Measurements from ENCODE around the gene CHST13. TPM values are rescaled to one million over a fixed set of nuclear protein-coding genes. Genes with fewer than 3 reads are reported as not detected.

CHST13 gene
- total and polyA plus RNA-seq, 7 donors: 0.07 to 0.20 TPM; not detected in 5

- peak in 1 of 2 donors; percentile 5 for DNase-seq
- Histone ChIP-seq H3K9me3 (no peaks in the 10 kb centered on the region), H3K4me3 (no peak overlapping the region), H3K27ac (no peak overlapping the region), H3K27me3 (ENCODE audit: insufficient read depth in 3 of 3, low read length in 2 of 3) (no peaks in the 10 kb centered on the region), H3K36me3 (ENCODE audit: insufficient read depth in 1 of 2, low read depth in 1 of 2) (no peaks in the 10 kb centered on the region), H3K4me1 (peaks cover 18% of the 10 kb centered on the region)
- 93 to 97% (median 97%) methylated on average over 9 of the region's 9 CpGs for WGBS, 3 donors
- no peak for ATAC-seq
- intact Hi-C loops (cut with DNase I): no loop called here
- TF ChIP-seq CTCF (IDR thresholded peaks at IDR 0.05): no peak
These were observed 38.0 kb upstream of the CHST13 start for GRCh38 chr3:126485956-126486355.

GRCh38 chr3:126486360-126486847 lies 37.6 kb upstream of the CHST13 start:
- ATAC-seq: no peak

GRCh38 chr3:126487151-126487771 lies 36.7 kb upstream of the CHST13 start:
- DNase-seq: no peak
- peak; percentile 44 to 57 (median 53) for ATAC-seq
- intact Hi-C loops (cut with DNase I): no loop called here
- no peaks in the 10 kb centered on the region for H3K36me3 ChIP-seq (ENCODE audit: insufficient read depth in 1 of 2, low read depth in 1 of 2)
- no peaks in the 10 kb centered on the region for H3K9me3 ChIP-seq
- H3K4me1 ChIP-seq: peaks cover 24% of the 10 kb centered on the region
- peak; percentile 20 for TF ChIP-seq CTCF (IDR thresholded peaks at IDR 0.05)
- H3K27me3 ChIP-seq (ENCODE audit: insufficient read depth in 3 of 3, low read length in 2 of 3): no peaks in the 10 kb centered on the region
- H3K27ac ChIP-seq: no peak overlapping the region
- WGBS, 3 donors: 26 to 31% (median 27%) methylated on average over 17 of the region's 17 CpGs
- H3K4me3 ChIP-seq: no peak overlapping the region

More at GRCh38 chr3:126486360-126486847, 37.6 kb upstream of the CHST13 start:
- Histone ChIP-seq H3K27ac (no peak overlapping the region), H3K36me3 (ENCODE audit: insufficient read depth in 1 of 2, low read depth in 1 of 2) (no peaks in the 10 kb centered on the region), H3K27me3 (ENCODE audit: insufficient read depth in 3 of 3, low read length in 2 of 3) (no peaks in the 10 kb centered on the region), H3K9me3 (no peaks in the 10 kb centered on the region), H3K4me1 (peaks cover 23% of the 10 kb centered on the region), H3K4me3 (no peak overlapping the region)
- WGBS, 3 donors: 39 to 62% (median 44%) methylated on average over 14 of the region's 14 CpGs
- intact Hi-C loops (cut with DNase I): no loop called here
- no peak for TF ChIP-seq CTCF (IDR thresholded peaks at IDR 0.05)
- DNase-seq: no peak

GRCh38 chr3:126488185-126488584 lies 35.8 kb upstream of the CHST13 start:
- Histone ChIP-seq H3K27me3 (ENCODE audit: insufficient read depth in 3 of 3, low read length in 2 of 3) (no peaks in the 10 kb centered on the region), H3K4me1 (peaks cover 24% of the 10 kb centered on the region), H3K36me3 (ENCODE audit: insufficient read depth in 1 of 2, low read depth in 1 of 2) (no peaks in the 10 kb centered on the region), H3K9me3 (no peaks in the 10 kb centered on the region), H3K27ac (no peak overlapping the region), H3K4me3 (no peak overlapping the region)
- WGBS, 3 donors: 86 to 94% (median 94%) methylated on average over 14 of the region's 14 CpGs
- no peak for TF ChIP-seq CTCF (IDR thresholded peaks at IDR 0.05)
- ATAC-seq (no peak), DNase-seq (no peak)
- intact Hi-C loops (cut with DNase I): no loop called here

Data from psoas muscle (tissue), 8 donors.